IMR-90 (cell line): ENCODE data around the gene NUAK1. TPM values are rescaled to one million over a fixed set of nuclear protein-coding genes. Genes with fewer than 3 reads are reported as not detected.

ENCODE experiments used
- ATAC-seq: fragments of 200-7000 bp; cut with Tn5 transposase; 2 replicates; pipeline ENCODE4 v1.9.1; 2020; ENCODE audit warnings: low read depth, mild to moderate bottlenecking, moderate library complexity
- BruUV-seq: library from RNA; stranded (reverse); fragments of 400-500 nt; replicated peaks from 2 replicates; lab custom pipeline; 2021; lab: Mats Ljungman, UMichigan
- CTCF ChIA-PET: fragments of 300-600 bp; formaldehyde crosslinking; extraction: SDS; loops from one replicate; lab custom pipeline; 2021; ENCODE audit warnings: antibody characterized with exemption; lab: Yijun Ruan, JAX
- POLR2A ChIA-PET: fragments of 300-600 bp; sonication (Branson Sonifier 250); formaldehyde crosslinking; loops from one replicate; lab custom pipeline; 2022; ENCODE audit warnings: antibody characterized with exemption; ENCODE audit not compliant: unreplicated experiment; lab: Charles Lee
- DNase-seq: peaks from one replicate; pipeline ENCODE4 v3.0.0; 2013
- H2AFZ ChIP-seq: replicated peaks from 2 replicates; pipeline ENCODE3; 2013; ENCODE audit warnings: low read length, mild to moderate bottlenecking; ENCODE audit not compliant: poor library complexity
- H2AK5ac ChIP-seq: 2 replicates; pipeline ENCODE4 v1.6.1; 2013; ENCODE audit warnings: low read depth, low read length, inconsistent platforms
- H2AK9ac ChIP-seq: replicated peaks from 2 replicates; pipeline ENCODE3; 2013; ENCODE audit warnings: mild to moderate bottlenecking, low read depth, low read length, moderate library complexity; ENCODE audit not compliant: poor library complexity
- H2BK120ac ChIP-seq: 2 replicates; pipeline ENCODE4 v1.6.1; 2013; ENCODE audit warnings: low read depth, low read length, inconsistent platforms
- H2BK15ac ChIP-seq: 3 replicates; pipeline ENCODE4 v1.6.1; 2013; ENCODE audit warnings: low read depth, low read length, inconsistent platforms
- H2BK20ac ChIP-seq: 2 replicates; pipeline ENCODE4 v1.6.1; 2013; ENCODE audit warnings: low read depth, mild to moderate bottlenecking, inconsistent platforms, low read length, moderate library complexity
- H2BK5ac ChIP-seq: 2 replicates; pipeline ENCODE4 v1.6.1; 2013; ENCODE audit warnings: mild to moderate bottlenecking, low read depth, low read length, inconsistent platforms; ENCODE audit not compliant: poor library complexity, severe bottlenecking
- H3K14ac ChIP-seq: replicated peaks from 2 replicates; pipeline ENCODE4 v1.6.1; 2013; ENCODE audit warnings: low read depth, low read length, inconsistent platforms
- H3K18ac ChIP-seq: 2 replicates; pipeline ENCODE4 v1.6.1; 2013; ENCODE audit warnings: low read depth, low read length, control low read depth
- H3K23ac ChIP-seq: 2 replicates; pipeline ENCODE4 v1.6.1; 2013; ENCODE audit warnings: low read depth, low read length, inconsistent platforms
- H3K27ac ChIP-seq: 2 replicates; pipeline ENCODE4 v1.5.1; 2013; ENCODE audit warnings: mild to moderate bottlenecking, control low read depth, low read length; ENCODE audit not compliant: insufficient read depth
- H3K27me3 ChIP-seq: 2 replicates; pipeline ENCODE4 v1.6.1; 2013; ENCODE audit warnings: low read length; ENCODE audit not compliant: control insufficient read depth, insufficient read depth
- H3K36me3 ChIP-seq: 2 replicates; pipeline ENCODE4 v1.6.1; 2013; ENCODE audit warnings: low read length, mixed read lengths; ENCODE audit not compliant: control insufficient read depth, insufficient read depth
- H3K4ac ChIP-seq: 2 replicates; pipeline ENCODE4 v1.6.1; 2013; ENCODE audit warnings: low read depth, low read length, inconsistent platforms
- H3K4me1 ChIP-seq: 2 replicates; pipeline ENCODE4 v1.6.1; 2013; ENCODE audit warnings: low read length, mixed read lengths; ENCODE audit not compliant: control insufficient read depth, insufficient read depth
- H3K4me2 ChIP-seq: 2 replicates; pipeline ENCODE4 v1.6.1; 2013; ENCODE audit warnings: low read depth, mild to moderate bottlenecking, control low read depth, low read length, moderate library complexity
- H3K4me3 ChIP-seq: 2 replicates; pipeline ENCODE4 v1.5.1; 2013; ENCODE audit warnings: low read depth, mild to moderate bottlenecking, control low read depth, low read length, moderate library complexity; ENCODE audit not compliant: insufficient read depth
- H3K56ac ChIP-seq: 2 replicates; pipeline ENCODE4 v1.6.1; 2013; ENCODE audit warnings: low read length, inconsistent platforms; ENCODE audit not compliant: insufficient read depth; ENCODE audit errors: extremely low read depth
- H3K79me1 ChIP-seq, 2 experiments: 2 replicates each; pipeline ENCODE4 v1.6.1; 2013; ENCODE audit warnings: low read length in 2 of 2, inconsistent platforms in 1 of 2, low read depth in 1 of 2
- H3K9ac ChIP-seq: 2 replicates; pipeline ENCODE4 v1.6.1; 2013; ENCODE audit warnings: low read depth, low read length, control low read depth
- H3K9me1 ChIP-seq: 2 replicates; pipeline ENCODE4 v1.6.1; 2013; ENCODE audit warnings: low read length, inconsistent platforms; ENCODE audit not compliant: insufficient read depth
- H3K9me3 ChIP-seq: 2 replicates; pipeline ENCODE4 v1.6.1; 2013; ENCODE audit warnings: low read length; ENCODE audit not compliant: control insufficient read depth, insufficient read depth
- H4K20me1 ChIP-seq: 2 replicates; pipeline ENCODE4 v1.6.1; 2013; ENCODE audit warnings: low read length, inconsistent platforms; ENCODE audit not compliant: insufficient read depth
- H4K5ac ChIP-seq: 2 replicates; pipeline ENCODE4 v1.6.1; 2013; ENCODE audit warnings: mild to moderate bottlenecking, low read depth, low read length, control low read depth
- H4K8ac ChIP-seq, 2 experiments: 2 replicates each; pipeline ENCODE4 v1.6.1; 2013; ENCODE audit warnings: low read depth in 2 of 2, low read length in 2 of 2, control low read depth in 1 of 2, inconsistent platforms in 1 of 2
- H4K91ac ChIP-seq: 2 replicates; pipeline ENCODE4 v1.6.1; 2013; ENCODE audit warnings: low read depth, low read length, inconsistent platforms; ENCODE audit not compliant: insufficient read depth
- CEBPB ChIP-seq: IDR thresholded peaks from 2 replicates; pipeline ENCODE4 v1.6.1; 2012; ENCODE audit warnings: low read depth, low read length, improper control_type of control experiment
- FOS ChIP-seq: fragments of 150-350 bp; IDR thresholded peaks from 2 replicates; pipeline ENCODE4 v1.6.1; 2016; ENCODE audit warnings: low read depth, low read length
- RFX5 ChIP-seq: IDR thresholded peaks from 2 replicates; pipeline ENCODE4 v1.8.0; 2012; ENCODE audit warnings: low read depth, mild to moderate bottlenecking, low read length, moderate library complexity
- SMC3 ChIP-seq: fragments of 150-350 bp; IDR thresholded peaks from 2 replicates; pipeline ENCODE4 v1.6.1; 2016; ENCODE audit warnings: low read depth, mild to moderate bottlenecking, antibody characterized with exemption, low read length, moderate library complexity
- WGBS, 2 experiments: methylation state at CpG; one replicate each; pipeline versions ENCODE4 v1.1.5 to v1.1.7; 2013; ENCODE audit warnings: missing lambda C conversion rate in 2 of 2; ENCODE audit not compliant: insufficient read length in 1 of 2; ENCODE audit errors: extremely low coverage in 2 of 2; 5-methylcytosine and 5-hydroxymethylcytosine counted together
- dilution Hi-C: fragments of 300-500 bp; cut with HindIII; formaldehyde crosslinking; loops from one replicate; pipeline ENCODE4 v1.14.3; 2018; ENCODE audit warnings: low sequenced_read_pairs; ENCODE audit not compliant: unreplicated experiment
- in situ Hi-C: fragments of 300-500 bp; cut with MboI; formaldehyde crosslinking; loops from 3 replicates; pipeline ENCODE4 v1.14.3; 2019; ENCODE audit warnings: low sequenced_read_pairs, inconsistent platforms, mixed read lengths
- intact Hi-C: fragments of 100-400 bp; cut with micrococcal nuclease; formaldehyde crosslinking; loops from 2 replicates; pipeline ENCODE4 v1.10.0; 2022
- polyA plus RNA-seq, 3 experiments: library from polyadenylated mRNA; depleted of rRNA; stranded (reverse); fragments of >200 nt; gene quantifications; 2 replicates each; pipeline ENCODE4 v1.2.3, GENCODE V29; 2012; ENCODE audit warnings: low replicate concordance in 1 of 3
- total RNA-seq: library from RNA; depleted of rRNA; stranded (reverse); fragments of >200 nt; gene quantifications from 2 replicates; pipeline ENCODE4 v1.2.3, GENCODE V29; 2012

NUAK1 gene
- total and polyA plus RNA-seq, 2 of the 4 experiments (the other 2 are of a cell fraction) = 4.8 to 8.8 TPM

DNA sequence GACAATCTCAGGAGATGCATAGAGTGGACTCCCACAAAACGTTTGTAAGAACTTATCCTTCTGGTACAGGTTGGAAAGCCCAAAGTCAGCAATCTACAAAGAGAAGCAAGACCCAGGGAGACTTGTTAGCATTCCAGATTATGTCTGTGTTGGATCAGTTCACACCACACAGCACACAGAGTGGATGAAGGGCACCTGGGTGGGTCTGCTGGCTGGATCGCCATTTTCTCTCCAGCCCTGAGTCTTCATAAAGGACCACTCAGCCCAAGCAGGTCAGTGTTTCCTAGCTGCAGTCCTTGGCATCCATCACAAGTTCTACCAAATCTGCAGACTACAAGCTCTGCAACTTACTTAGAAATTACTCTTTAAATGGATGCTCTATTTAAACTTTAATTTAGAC is 66.0 kb downstream of the NUAK1 start:
- H2BK5ac ChIP-seq = no peak overlapping the region
- H4K20me1 ChIP-seq = peaks cover 7% of the 10 kb centered on the region; the same call in 1 of the 2 replicates
- dilution Hi-C loops = no loop called here
- H3K18ac ChIP-seq = peak overlapping the region; percentile 7; the same call in 1 of the 2 replicates
- peak overlapping the region in 1 of 2 experiments; percentile 46; a peak in 1 of 4 replicates for H4K8ac ChIP-seq
- H2AFZ ChIP-seq = no peak overlapping the region
- H3K79me1 ChIP-seq = peaks cover 14 to 36% of the 10 kb centered on the region in 2 experiments; a peak in 3 of 4 replicates
- H3K23ac ChIP-seq = peak overlapping the region; percentile 67; the same call in 1 of the 2 replicates
- H2BK120ac ChIP-seq = peak overlapping the region; percentile 73
- H3K4me3 ChIP-seq = no peak overlapping the region
- no peak overlapping the region for H2AK9ac ChIP-seq
- ATAC-seq (no peak), DNase-seq (no peak)
- TF ChIP-seq FOS (no peak), SMC3 (no peak), RFX5 (no peak), CEBPB (no peak)
- peaks cover 16% of the 10 kb centered on the region for H3K9me1 ChIP-seq
- in situ Hi-C loops = no loop called here
- no peak overlapping the region for H3K56ac ChIP-seq
- peaks cover 19% of the 10 kb centered on the region for H3K4me1 ChIP-seq
- H2BK15ac ChIP-seq = peak overlapping the region; percentile 86; the same call in 2 of the 3 replicates
- WGBS, 2 experiments = no CpG with 5 or more reads among the region's 2 CpGs
- H3K36me3 ChIP-seq = peaks cover 10% of the 10 kb centered on the region
- no TSS peak for BruUV-seq
- peak overlapping the region; percentile 79 for H3K4ac ChIP-seq
- H4K5ac ChIP-seq = peak overlapping the region; percentile 67; the same call in 1 of the 2 replicates
- H2BK20ac ChIP-seq = peak overlapping the region; percentile 72
- CTCF ChIA-PET = no interaction called here
- H3K9ac ChIP-seq = no peak overlapping the region
- H3K27ac ChIP-seq = no peak overlapping the region; the same call in 1 of the 2 replicates
- POLR2A ChIA-PET = no interaction called here
- no peaks in the 10 kb centered on the region for H3K9me3 ChIP-seq
- H4K91ac ChIP-seq = peak overlapping the region; percentile 38
- no peaks in the 10 kb centered on the region for H3K27me3 ChIP-seq
- no peak overlapping the region for H3K4me2 ChIP-seq
- H2AK5ac ChIP-seq = peak overlapping the region; percentile 85; the same call in 1 of the 2 replicates
- intact Hi-C loops = no loop called here
- peak overlapping the region; percentile 70 for H3K14ac ChIP-seq
